Liver (tissue), 3 donors: ENCODE data around the gene HBP1.

ENCODE experiments used
- ATF3 ChIP-seq: IDR thresholded peaks from 2 replicates; pipeline ENCODE4 v1.6.1; 2016; ENCODE audit warnings: antibody characterized with exemption
- EGR1 ChIP-seq, 2 donors: IDR thresholded peaks; 2 replicates each; pipeline ENCODE4 v1.6.1; 2016 to 2018; ENCODE audit warnings: antibody characterized with exemption in 2 of 2, low read depth in 2 of 2
- FOXA1 ChIP-seq: IDR thresholded peaks from 2 replicates; pipeline ENCODE4 v1.6.1; 2016; ENCODE audit warnings: antibody characterized with exemption
- GABPA ChIP-seq, 2 donors: IDR thresholded peaks in 1 of 2; conservative IDR thresholded peaks in 1 of 2; 2 replicates each; pipeline ENCODE4 v1.6.1; 2016; ENCODE audit warnings: antibody characterized with exemption in 2 of 2, mild to moderate bottlenecking in 1 of 2, moderate library complexity in 1 of 2
- HNF4A ChIP-seq, 2 donors: conservative IDR thresholded peaks; 2 replicates each; pipeline ENCODE4 v1.6.1; 2016; ENCODE audit warnings: antibody characterized with exemption in 2 of 2, mild to moderate bottlenecking in 2 of 2
- JUND ChIP-seq, 2 donors: IDR thresholded peaks; 2 replicates each; pipeline ENCODE4 v1.6.1; 2016; ENCODE audit warnings: antibody characterized with exemption in 2 of 2
- RAD21 ChIP-seq, 2 donors: IDR thresholded peaks; 2 replicates each; pipeline ENCODE4 v1.6.1; 2016; ENCODE audit warnings: antibody characterized with exemption in 2 of 2, mild to moderate bottlenecking in 2 of 2
- REST ChIP-seq: IDR thresholded peaks from 2 replicates; pipeline ENCODE4 v1.6.1; 2016; ENCODE audit warnings: antibody characterized with exemption, mild to moderate bottlenecking
- RXRA ChIP-seq, 2 donors: IDR thresholded peaks; 2 replicates each; pipeline ENCODE4 v1.6.1; 2017 to 2018; ENCODE audit warnings: antibody characterized with exemption in 2 of 2, mild to moderate bottlenecking in 1 of 2
- TAF1 ChIP-seq: conservative IDR thresholded peaks from 2 replicates; pipeline ENCODE4 v1.6.1; 2016; ENCODE audit warnings: antibody characterized with exemption, mild to moderate bottlenecking
- YY1 ChIP-seq: IDR thresholded peaks from 2 replicates; pipeline ENCODE4 v1.6.1; 2016; ENCODE audit warnings: antibody characterized with exemption, mild to moderate bottlenecking
- TF ChIP-seq, protein P1 (sequence below): fragments of 150-350 bp; IDR thresholded peaks from 2 replicates; pipeline ENCODE4 v1.5.1; 2017; ENCODE audit warnings: improper control_type of control experiment, low read depth, low read length; ENCODE audit not compliant: missing input control
- TF ChIP-seq, protein P2 (sequence below): IDR thresholded peaks from 2 replicates; pipeline ENCODE4 v1.6.1; 2016; ENCODE audit warnings: antibody characterized with exemption
- donor health status: healthy.
- donor health status: healthy.

- TF ChIP-seq, protein P1, sequence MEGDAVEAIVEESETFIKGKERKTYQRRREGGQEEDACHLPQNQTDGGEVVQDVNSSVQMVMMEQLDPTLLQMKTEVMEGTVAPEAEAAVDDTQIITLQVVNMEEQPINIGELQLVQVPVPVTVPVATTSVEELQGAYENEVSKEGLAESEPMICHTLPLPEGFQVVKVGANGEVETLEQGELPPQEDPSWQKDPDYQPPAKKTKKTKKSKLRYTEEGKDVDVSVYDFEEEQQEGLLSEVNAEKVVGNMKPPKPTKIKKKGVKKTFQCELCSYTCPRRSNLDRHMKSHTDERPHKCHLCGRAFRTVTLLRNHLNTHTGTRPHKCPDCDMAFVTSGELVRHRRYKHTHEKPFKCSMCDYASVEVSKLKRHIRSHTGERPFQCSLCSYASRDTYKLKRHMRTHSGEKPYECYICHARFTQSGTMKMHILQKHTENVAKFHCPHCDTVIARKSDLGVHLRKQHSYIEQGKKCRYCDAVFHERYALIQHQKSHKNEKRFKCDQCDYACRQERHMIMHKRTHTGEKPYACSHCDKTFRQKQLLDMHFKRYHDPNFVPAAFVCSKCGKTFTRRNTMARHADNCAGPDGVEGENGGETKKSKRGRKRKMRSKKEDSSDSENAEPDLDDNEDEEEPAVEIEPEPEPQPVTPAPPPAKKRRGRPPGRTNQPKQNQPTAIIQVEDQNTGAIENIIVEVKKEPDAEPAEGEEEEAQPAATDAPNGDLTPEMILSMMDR: no peak
- TF ChIP-seq TAF1: no peak
- no peak for TF ChIP-seq GABPA (IDR thresholded peaks at IDR 0.05 in 1 of 2, conservative IDR thresholded peaks at IDR 0.05 in 1 of 2)
- TF ChIP-seq ATF3: no peak
- TF ChIP-seq, protein P2, sequence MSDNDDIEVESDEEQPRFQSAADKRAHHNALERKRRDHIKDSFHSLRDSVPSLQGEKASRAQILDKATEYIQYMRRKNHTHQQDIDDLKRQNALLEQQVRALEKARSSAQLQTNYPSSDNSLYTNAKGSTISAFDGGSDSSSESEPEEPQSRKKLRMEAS: no peak
- TF ChIP-seq FOXA1: no peak
- TF ChIP-seq EGR1 (IDR thresholded peaks at IDR 0.05; ENCODE audit: low read depth in 2 of 2): no peak
- no peak for TF ChIP-seq YY1
- no peak for TF ChIP-seq JUND (IDR thresholded peaks at IDR 0.05)
- TF ChIP-seq REST: no peak
- no peak for TF ChIP-seq HNF4A (conservative IDR thresholded peaks at IDR 0.05)
- no peak for TF ChIP-seq RAD21 (IDR thresholded peaks at IDR 0.05)
- no peak for TF ChIP-seq RXRA (IDR thresholded peaks at IDR 0.05)
These were observed 19.0 kb downstream of the HBP1 start for GRCh38 chr7:107187774-107188173.
